ENCODE data around the gene ACAD8. TPM values are rescaled to one million over a fixed set of nuclear protein-coding genes. Genes with fewer than 3 reads are reported as not detected.

The ACAD8 gene
- polyA plus RNA-seq, 1 donor (not counting 4 experiments of a cell fraction or from before 2014, with no cell fraction given): 21.7 TPM

DNA sequence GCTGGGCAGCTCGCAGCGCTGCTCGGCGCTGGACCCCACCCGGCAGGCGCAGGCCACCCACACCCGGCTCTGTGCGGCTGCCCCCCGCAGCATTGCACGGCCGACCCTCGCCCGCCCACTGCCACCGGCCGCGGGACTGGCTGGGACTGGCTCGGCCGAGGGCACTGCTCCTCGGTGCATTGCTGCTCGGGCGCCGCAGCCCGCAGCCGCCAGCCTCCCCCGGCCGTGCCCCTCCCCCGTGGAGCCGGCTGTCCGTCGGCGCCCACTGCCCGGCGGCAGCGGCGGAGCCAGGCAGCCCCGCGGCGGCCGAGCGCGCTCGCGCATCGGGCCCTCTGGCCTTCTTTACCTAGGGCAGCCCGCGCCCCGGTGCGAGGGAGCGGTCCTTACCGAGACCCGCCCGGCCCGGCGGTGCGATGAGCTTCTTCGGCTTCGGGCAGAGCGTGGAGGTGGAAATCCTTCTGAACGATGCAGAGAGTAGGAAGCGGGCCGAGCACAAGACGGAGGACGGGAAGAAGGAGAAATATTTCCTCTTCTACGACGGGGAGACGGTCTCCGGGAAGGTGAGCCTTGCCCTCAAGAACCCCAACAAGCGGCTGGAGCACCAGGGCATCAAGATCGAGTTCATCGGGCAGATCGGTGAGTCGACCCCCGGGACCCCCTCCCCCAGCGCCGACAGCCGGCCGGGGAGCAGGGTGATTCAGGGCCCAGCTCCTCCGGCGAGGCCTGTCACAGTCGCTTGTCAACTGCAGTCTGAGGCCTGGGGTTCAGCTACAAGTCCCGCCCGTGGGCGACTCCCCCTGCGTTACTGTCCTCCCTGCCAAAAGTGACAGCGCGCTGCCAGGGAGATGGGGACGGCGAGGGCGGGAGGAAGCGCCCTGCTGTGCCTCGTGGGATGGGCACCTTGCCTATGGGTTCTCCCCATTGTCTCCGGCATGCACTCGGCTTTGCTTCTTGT lies 28.4 kb upstream of the ACAD8 start:
- Histone ChIP-seq H3K27me3 (ENCODE audit: control insufficient read depth, extremely low read depth, insufficient read depth, low read length) (no peaks in the 10 kb centered on the region), H4K20me1 (ENCODE audit: control insufficient read depth, extremely low read depth, insufficient read depth, low read length) (peaks cover 2% of the 10 kb centered on the region), H3K4me1 (ENCODE audit: control insufficient read depth, extremely low read depth, insufficient read depth, low read length) (peaks cover 24% of the 10 kb centered on the region), H3K36me3 (ENCODE audit: control insufficient read depth in 2 of 2, extremely low read depth in 1 of 2, insufficient read depth in 2 of 2, low read length in 2 of 2) (peaks cover 0 to 4% of the 10 kb centered on the region in 2 experiments), H3K79me2 (ENCODE audit: control insufficient read depth, insufficient read depth, low read length) (peaks cover 77% of the 10 kb centered on the region), H3K4me3 (ENCODE audit: control insufficient read depth in 2 of 3, extremely low read depth in 1 of 3, insufficient read depth in 2 of 3, low read depth in 1 of 3, low read length in 3 of 3) (peak overlapping the region; percentile 59 to 94 (median 60)), H3K27ac (ENCODE audit: control insufficient read depth, insufficient read depth, low read length) (peak overlapping the region; percentile 37), H3K9me3 (ENCODE audit: control insufficient read depth, low read depth, low read length) (no peaks in the 10 kb centered on the region), H2AFZ (ENCODE audit: control insufficient read depth, low read length) (peak overlapping the region; percentile 89), H3K9ac (ENCODE audit: control insufficient read depth, extremely low read depth, insufficient read depth, low read length) (peak overlapping the region; percentile 64), H3K4me2 (ENCODE audit: control insufficient read depth, extremely low read depth, insufficient read depth, low read depth, low read length) (peak overlapping the region; percentile 88), H3K9me1 (ENCODE audit: control insufficient read depth, extremely low read depth, insufficient read depth, low read length) (peaks cover 2% of the 10 kb centered on the region)
- FAIRE-seq (no peak), DNase-seq (ENCODE audit: low read depth, low spot score) (no peak)
- TF ChIP-seq, protein P1, sequence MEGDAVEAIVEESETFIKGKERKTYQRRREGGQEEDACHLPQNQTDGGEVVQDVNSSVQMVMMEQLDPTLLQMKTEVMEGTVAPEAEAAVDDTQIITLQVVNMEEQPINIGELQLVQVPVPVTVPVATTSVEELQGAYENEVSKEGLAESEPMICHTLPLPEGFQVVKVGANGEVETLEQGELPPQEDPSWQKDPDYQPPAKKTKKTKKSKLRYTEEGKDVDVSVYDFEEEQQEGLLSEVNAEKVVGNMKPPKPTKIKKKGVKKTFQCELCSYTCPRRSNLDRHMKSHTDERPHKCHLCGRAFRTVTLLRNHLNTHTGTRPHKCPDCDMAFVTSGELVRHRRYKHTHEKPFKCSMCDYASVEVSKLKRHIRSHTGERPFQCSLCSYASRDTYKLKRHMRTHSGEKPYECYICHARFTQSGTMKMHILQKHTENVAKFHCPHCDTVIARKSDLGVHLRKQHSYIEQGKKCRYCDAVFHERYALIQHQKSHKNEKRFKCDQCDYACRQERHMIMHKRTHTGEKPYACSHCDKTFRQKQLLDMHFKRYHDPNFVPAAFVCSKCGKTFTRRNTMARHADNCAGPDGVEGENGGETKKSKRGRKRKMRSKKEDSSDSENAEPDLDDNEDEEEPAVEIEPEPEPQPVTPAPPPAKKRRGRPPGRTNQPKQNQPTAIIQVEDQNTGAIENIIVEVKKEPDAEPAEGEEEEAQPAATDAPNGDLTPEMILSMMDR (optimal IDR thresholded peaks at IDR 0.05 in 1 of 3, IDR thresholded peaks at IDR 0.05 in 1 of 3, conservative IDR thresholded peaks at IDR 0.05 in 1 of 3; ENCODE audit: extremely low read depth in 1 of 3, insufficient read depth in 2 of 3, low read length in 3 of 3): no peak
- TF ChIP-seq EZH2 (IDR thresholded peaks at IDR 0.05; ENCODE audit: low read length): no peak
- dilution Hi-C loops (cut with MboI; ENCODE audit: extremely low pct_ligation_motif_present, low sequenced_read_pairs): no loop called here

GRCh38 chr11:134226806-134227325 lies 26.5 kb upstream of the ACAD8 start:
- no peaks in the 10 kb centered on the region for H3K9me3 ChIP-seq (ENCODE audit: control insufficient read depth, low read depth, low read length)
- no peak overlapping the region for H3K27ac ChIP-seq (ENCODE audit: control insufficient read depth, insufficient read depth, low read length)
- peaks cover 24% of the 10 kb centered on the region for H3K4me1 ChIP-seq (ENCODE audit: control insufficient read depth, extremely low read depth, insufficient read depth, low read length)
- H3K9me1 ChIP-seq (ENCODE audit: control insufficient read depth, extremely low read depth, insufficient read depth, low read length): peaks cover 2% of the 10 kb centered on the region
- dilution Hi-C loops (cut with MboI; ENCODE audit: extremely low pct_ligation_motif_present, low sequenced_read_pairs): no loop called here
- H3K36me3 ChIP-seq (ENCODE audit: control insufficient read depth in 2 of 2, extremely low read depth in 1 of 2, insufficient read depth in 2 of 2, low read length in 2 of 2): peaks cover 0 to 8% of the 10 kb centered on the region in 2 experiments
- H2AFZ ChIP-seq (ENCODE audit: control insufficient read depth, low read length): no peak overlapping the region
- FAIRE-seq (no peak), DNase-seq (ENCODE audit: low read depth, low spot score) (no peak)
- H4K20me1 ChIP-seq (ENCODE audit: control insufficient read depth, extremely low read depth, insufficient read depth, low read length): peaks cover 2% of the 10 kb centered on the region
- H3K4me3 ChIP-seq (ENCODE audit: control insufficient read depth in 2 of 3, extremely low read depth in 1 of 3, insufficient read depth in 2 of 3, low read depth in 1 of 3, low read length in 3 of 3): no peak overlapping the region
- H3K4me2 ChIP-seq (ENCODE audit: control insufficient read depth, extremely low read depth, insufficient read depth, low read depth, low read length): peak overlapping the region; percentile 88
- H3K9ac ChIP-seq (ENCODE audit: control insufficient read depth, extremely low read depth, insufficient read depth, low read length): no peak overlapping the region
- TF ChIP-seq EZH2 (IDR thresholded peaks at IDR 0.05; ENCODE audit: low read length): no peak
- TF ChIP-seq, protein P1 (optimal IDR thresholded peaks at IDR 0.05 in 1 of 3, IDR thresholded peaks at IDR 0.05 in 1 of 3, conservative IDR thresholded peaks at IDR 0.05 in 1 of 3; ENCODE audit: extremely low read depth in 1 of 3, insufficient read depth in 2 of 3, low read length in 3 of 3): no peak
- H3K79me2 ChIP-seq (ENCODE audit: control insufficient read depth, insufficient read depth, low read length): peaks cover 78% of the 10 kb centered on the region
- H3K27me3 ChIP-seq (ENCODE audit: control insufficient read depth, extremely low read depth, insufficient read depth, low read length): no peaks in the 10 kb centered on the region

Measured in keratinocyte (primary cell).